Sigmoid colon (tissue), 4 donors: Measurements from ENCODE around the gene CDH23.

Experiments used
- CTCF ChIP-seq, 4 experiments: fragments of 450-650 bp in 3 of 4; fragments of 200-600 bp in 1 of 4; IDR thresholded peaks; one replicate each; pipeline ENCODE4 v1.5.1; 2016 to 2019; ENCODE audit warnings: antibody characterized with exemption in 4 of 4, mild to moderate bottlenecking in 3 of 4, moderate library complexity in 2 of 4
- POLR2A ChIP-seq, 2 donors: fragments of 450-650 bp; IDR thresholded peaks; one replicate each; pipeline ENCODE4 v1.6.1; 2016; ENCODE audit warnings: antibody characterized with exemption in 2 of 2, mild to moderate bottlenecking in 2 of 2, moderate library complexity in 2 of 2
- POLR2AphosphoS5 ChIP-seq, 4 donors: sonication (generic); formaldehyde crosslinking; IDR thresholded peaks; one replicate each; pipeline ENCODE4 v1.6.1; 2017; ENCODE audit warnings: antibody characterized with exemption in 4 of 4

DNA sequence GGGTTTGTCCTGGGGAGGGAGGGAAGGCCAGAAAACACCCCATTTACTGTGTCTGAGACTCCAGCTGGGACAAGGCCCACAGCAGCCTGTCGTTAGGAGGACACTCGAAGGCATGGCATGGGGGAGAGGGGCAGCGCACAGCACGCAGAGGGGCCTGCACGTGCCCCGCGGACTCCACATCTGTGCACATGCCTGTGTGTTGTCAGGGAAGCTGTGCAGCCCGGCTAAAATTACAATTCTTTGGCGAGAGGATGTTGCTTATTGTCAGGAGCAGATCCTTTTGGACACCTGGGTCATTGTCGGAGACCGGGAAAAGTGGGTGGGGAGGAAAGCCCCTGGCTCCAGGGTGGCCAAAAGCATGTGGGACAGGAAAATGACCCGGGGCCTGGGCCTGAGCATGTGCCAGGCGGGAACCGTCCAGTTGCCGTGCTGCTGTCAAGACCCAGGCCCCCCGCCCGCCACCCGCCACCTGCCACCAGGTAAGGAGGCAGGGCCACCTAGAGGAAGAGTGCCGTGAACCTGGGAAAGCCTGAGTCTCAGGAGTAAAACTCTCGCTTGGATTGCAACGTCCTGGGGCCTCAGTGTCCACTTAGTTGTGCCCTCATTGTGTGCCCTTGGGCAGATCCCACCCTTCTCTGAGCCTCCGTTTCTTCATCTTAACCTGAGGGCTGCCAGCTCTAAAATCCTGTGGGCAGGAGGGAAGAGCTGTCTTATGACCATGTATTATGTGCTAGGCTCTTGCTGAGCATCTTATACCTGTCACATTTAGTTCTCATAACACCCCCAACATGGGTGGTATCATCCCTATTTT, 369.4 kb downstream of the CDH23 start:
- peak in 1 of 4 donors; percentile 40 for TF ChIP-seq POLR2AphosphoS5 (IDR thresholded peaks at IDR 0.05)
- TF ChIP-seq CTCF (IDR thresholded peaks at IDR 0.05) = no peak
- TF ChIP-seq POLR2A (IDR thresholded peaks at IDR 0.05) = no peak
